Mucosa of rectum (tissue), 2 donors: ENCODE data around the gene ANKRD36C.
"Not testable (repeated sequence)": the region's sequence is repeated elsewhere in the genome, so short reads cannot be mapped to it uniquely, and the experiment has no call there.

Experiments
- H3K27ac ChIP-seq, 2 donors: one replicate each; pipeline ENCODE4 v1.7.0; 2013; ENCODE audit warnings: inconsistent platforms in 2 of 2, low read depth in 2 of 2, low read length in 2 of 2
- H3K27me3 ChIP-seq, 2 donors: one replicate each; pipeline ENCODE4 v1.7.0; 2013; ENCODE audit warnings: low read length in 2 of 2; ENCODE audit not compliant: control insufficient read depth in 2 of 2, insufficient read depth in 2 of 2
- H3K36me3 ChIP-seq, 2 donors: one replicate each; pipeline ENCODE4 v1.7.0; 2013; ENCODE audit warnings: low read length in 2 of 2; ENCODE audit not compliant: control insufficient read depth in 2 of 2, insufficient read depth in 2 of 2
- H3K4me1 ChIP-seq, 2 donors: one replicate each; pipeline ENCODE4 v1.7.0; 2013; ENCODE audit warnings: low read length in 2 of 2, mild to moderate bottlenecking in 1 of 2; ENCODE audit not compliant: control insufficient read depth in 2 of 2, insufficient read depth in 2 of 2
- H3K4me3 ChIP-seq, 2 donors: one replicate each; pipeline ENCODE4 v1.7.0; 2013; ENCODE audit warnings: low read length in 2 of 2
- H3K9ac ChIP-seq, 2 donors: one replicate each; pipeline ENCODE4 v1.7.0; 2013; ENCODE audit warnings: low read length in 2 of 2, low read depth in 1 of 2, mild to moderate bottlenecking in 1 of 2
- H3K9me3 ChIP-seq, 2 donors: one replicate each; pipeline ENCODE4 v1.7.0; 2013; ENCODE audit warnings: low read length in 2 of 2; ENCODE audit not compliant: control insufficient read depth in 2 of 2
- donor health status: healthy.
- donor health status: Normal muscosa, but diverticular disease.

ANKRD36C gene

GRCh38 chr2:96006248-96006647 is 14.6 kb upstream of the ANKRD36C start:
- not testable (repeated sequence) for H3K36me3 ChIP-seq, H3K9me3 ChIP-seq, H3K4me3 ChIP-seq, H3K27ac ChIP-seq, H3K4me1 ChIP-seq, H3K27me3 ChIP-seq, H3K9ac ChIP-seq

GRCh38 chr2:95992520-95993272 is 1.1 kb upstream of the ANKRD36C start:
- not testable (repeated sequence) for H3K9me3 ChIP-seq

GRCh38 chr2:95992102-95992501 is 478 bp upstream of the ANKRD36C start:
- not testable (repeated sequence) for H3K27me3 ChIP-seq
- H3K9ac ChIP-seq, result peak overlapping the region in 1 of 2 donors; percentile 82
- H3K27ac ChIP-seq, result peak overlapping the region; percentile 83 to 90

More at GRCh38 chr2:95992520-95993272, 1.1 kb upstream of the ANKRD36C start:
- not testable (repeated sequence) for H3K4me1 ChIP-seq, H3K36me3 ChIP-seq, H3K27me3 ChIP-seq
- peak overlapping the region; percentile 68 to 78 for H3K4me3 ChIP-seq
- H3K27ac ChIP-seq, result peak overlapping the region; percentile 83 to 90
- H3K9ac ChIP-seq, result peak overlapping the region; percentile 82 to 84

GRCh38 chr2:95990884-95991283 is 740 bp downstream of the ANKRD36C start:
- not testable (repeated sequence) for H3K9me3 ChIP-seq, H3K36me3 ChIP-seq, H3K27ac ChIP-seq, H3K27me3 ChIP-seq, H3K4me1 ChIP-seq, H3K9ac ChIP-seq
- H3K4me3 ChIP-seq, result peak overlapping the region; percentile 39 to 41

More at GRCh38 chr2:95992102-95992501, 478 bp upstream of the ANKRD36C start:
- peak overlapping the region; percentile 68 to 78 for H3K4me3 ChIP-seq
- not testable (repeated sequence) for H3K36me3 ChIP-seq, H3K9me3 ChIP-seq, H3K4me1 ChIP-seq

GRCh38 chr2:95951662-95952061 is 40.0 kb downstream of the ANKRD36C start:
- not testable (repeated sequence) for H3K36me3 ChIP-seq, H3K4me1 ChIP-seq, H3K27ac ChIP-seq, H3K4me3 ChIP-seq, H3K9me3 ChIP-seq, H3K9ac ChIP-seq, H3K27me3 ChIP-seq

- H3K36me3 ChIP-seq, H3K9ac ChIP-seq, H3K27me3 ChIP-seq, H3K4me3 ChIP-seq, H3K27ac ChIP-seq, H3K4me1 ChIP-seq, H3K9me3 ChIP-seq: not testable (repeated sequence)
Measured at GRCh38 chr2:95948039-95948438, 43.6 kb downstream of the ANKRD36C start.

GRCh38 chr2:95939947-95940346 is 51.7 kb downstream of the ANKRD36C start:
- not testable (repeated sequence) for H3K36me3 ChIP-seq, H3K9me3 ChIP-seq, H3K4me1 ChIP-seq, H3K9ac ChIP-seq, H3K4me3 ChIP-seq, H3K27ac ChIP-seq, H3K27me3 ChIP-seq

GRCh38 chr2:95930740-95931139 is 60.9 kb downstream of the ANKRD36C start:
- not testable (repeated sequence) for H3K27ac ChIP-seq, H3K9ac ChIP-seq, H3K9me3 ChIP-seq, H3K27me3 ChIP-seq, H3K4me1 ChIP-seq, H3K4me3 ChIP-seq, H3K36me3 ChIP-seq

GRCh38 chr2:95917007-95917406 is 74.6 kb downstream of the ANKRD36C start:
- not testable (repeated sequence) for H3K27ac ChIP-seq, H3K27me3 ChIP-seq, H3K9ac ChIP-seq, H3K4me1 ChIP-seq, H3K4me3 ChIP-seq, H3K9me3 ChIP-seq
- peaks cover 3 to 16% of the 10 kb centered on the region in 2 donors for H3K36me3 ChIP-seq

GRCh38 chr2:95915131-95915530 is 76.5 kb downstream of the ANKRD36C start:
- H3K4me3 ChIP-seq, H3K27me3 ChIP-seq, H3K9me3 ChIP-seq, H3K9ac ChIP-seq, H3K27ac ChIP-seq, H3K4me1 ChIP-seq: not testable (repeated sequence)
- H3K36me3 ChIP-seq, result peaks cover 3 to 13% of the 10 kb centered on the region in 2 donors

- not testable (repeated sequence) for H3K27ac ChIP-seq
Measured at GRCh38 chr2:95911431-95911830, 80.2 kb downstream of the ANKRD36C start.

More at GRCh38 chr2:95911431-95911830, 80.2 kb downstream of the ANKRD36C start:
- not testable (repeated sequence) for H3K4me3 ChIP-seq, H3K4me1 ChIP-seq, H3K36me3 ChIP-seq, H3K9me3 ChIP-seq, H3K27me3 ChIP-seq, H3K9ac ChIP-seq
